SK-N-SH (cell line): Measurements from ENCODE around the gene PUM1.

Source experiments
- CTCF ChIP-seq: fragments of 200-600 bp; sonication (generic); IDR thresholded peaks from 2 replicates; pipeline ENCODE4 v1.6.1; 2017; ENCODE audit warnings: antibody characterized with exemption, mild to moderate bottlenecking, moderate library complexity
- EP300 ChIP-seq, 2 experiments: IDR thresholded peaks; 2 replicates each; pipeline versions ENCODE4 v1.4.0 to v1.6.1; 2012; ENCODE audit warnings: borderline replicate concordance in 1 of 2, low read depth in 1 of 2, low read length in 1 of 2
- GATA2 ChIP-seq: sonication (generic); formaldehyde crosslinking; IDR thresholded peaks from 2 replicates; pipeline ENCODE4 v1.5.0; 2020; ENCODE audit warnings: mild to moderate bottlenecking, missing genetic modification reagents
- NFIC ChIP-seq: IDR thresholded peaks from 2 replicates; pipeline ENCODE4 v1.4.0; 2012; ENCODE audit warnings: borderline replicate concordance
- POLR2AphosphoS5 ChIP-seq: IDR thresholded peaks from 2 replicates; pipeline ENCODE4 v1.6.1; 2012; ENCODE audit warnings: low read depth, low read length
- RAD21 ChIP-seq: IDR thresholded peaks from 2 replicates; pipeline ENCODE4 v1.6.1; 2012; ENCODE audit warnings: mild to moderate bottlenecking, low read length
- SMC3 ChIP-seq: IDR thresholded peaks from 2 replicates; pipeline ENCODE4 v1.6.1; 2012; ENCODE audit warnings: low read depth, low read length, improper control_type of control experiment
- TCF12 ChIP-seq: IDR thresholded peaks from 2 replicates; pipeline ENCODE4 v1.4.0; 2012
- TEAD4 ChIP-seq: IDR thresholded peaks from 2 replicates; pipeline ENCODE4 v1.4.0; 2012; ENCODE audit warnings: mild to moderate bottlenecking, borderline replicate concordance; ENCODE audit not compliant: insufficient read depth
- TF ChIP-seq, protein P1 (sequence below): IDR thresholded peaks from 2 replicates; pipeline ENCODE4 v1.4.0; 2012; ENCODE audit warnings: low read depth

DNA sequence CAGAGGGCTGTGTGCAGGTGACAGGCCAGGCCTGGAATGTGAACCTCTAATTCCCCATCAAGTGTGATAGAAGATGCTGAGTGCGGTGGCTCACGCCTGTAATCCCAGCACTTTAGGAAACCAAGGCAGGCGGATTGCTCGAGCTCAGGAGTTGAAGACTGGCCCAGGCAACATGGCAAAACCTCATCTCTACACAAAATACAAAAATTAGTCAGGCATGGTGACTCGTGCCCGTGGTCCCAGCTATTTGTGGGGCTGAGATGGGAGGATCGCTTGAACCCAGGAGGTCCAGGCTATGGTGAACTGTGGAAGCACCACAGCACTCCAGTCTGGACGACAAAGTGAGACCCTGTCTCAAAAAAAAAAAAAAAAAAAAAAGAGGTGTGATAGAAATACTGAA, 40.1 kb upstream of the PUM1 start:
- TF ChIP-seq EP300 (IDR thresholded peaks at IDR 0.05; ENCODE audit: borderline replicate concordance in 1 of 2, low read depth in 1 of 2, low read length in 1 of 2) (no peak), CTCF (no peak), TCF12 (no peak), RAD21 (no peak), NFIC (no peak), TEAD4 (no peak), SMC3 (no peak), POLR2AphosphoS5 (no peak), GATA2 (no peak)
- TF ChIP-seq, protein P1, sequence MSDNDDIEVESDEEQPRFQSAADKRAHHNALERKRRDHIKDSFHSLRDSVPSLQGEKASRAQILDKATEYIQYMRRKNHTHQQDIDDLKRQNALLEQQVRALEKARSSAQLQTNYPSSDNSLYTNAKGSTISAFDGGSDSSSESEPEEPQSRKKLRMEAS = no peak
